Progenitor cell of endocrine pancreas (in vitro differentiated cells): Measurements from ENCODE around the gene SEMA3C. TPM values are rescaled to one million over a fixed set of nuclear protein-coding genes. Genes with fewer than 3 reads are reported as not detected.

Experiments
- DNase-seq: peaks from one replicate; pipeline ENCODE4 v3.0.0; 2021; ENCODE audit warnings: low spot score; ENCODE audit not compliant: unreplicated experiment
- H3K27ac Mint-ChIP-seq: 2 replicates; pipeline ENCODE4 v1.8.0; 2021; ENCODE audit warnings: mild to moderate bottlenecking, moderate library complexity, mixed read lengths
- H3K27me3 Mint-ChIP-seq: 2 replicates; pipeline ENCODE4 v1.8.0; 2021; ENCODE audit warnings: mixed read lengths
- H3K36me3 Mint-ChIP-seq: 2 replicates; pipeline ENCODE4 v1.8.0; 2022; ENCODE audit warnings: mixed read lengths; ENCODE audit not compliant: insufficient read depth
- H3K4me1 Mint-ChIP-seq: 2 replicates; pipeline ENCODE4 v1.8.0; 2021; ENCODE audit warnings: low read depth, mixed read lengths
- H3K4me3 Mint-ChIP-seq: 2 replicates; pipeline ENCODE4 v1.8.0; 2021; ENCODE audit warnings: low read depth, mild to moderate bottlenecking, moderate library complexity, mixed read lengths
- H3K9me3 Mint-ChIP-seq: 2 replicates; pipeline ENCODE4 v1.8.0; 2021; ENCODE audit warnings: low read depth, mixed read lengths
- CTCF ChIP-seq: fragments of 200-600 bp; sonication (generic); IDR thresholded peaks from one replicate; pipeline ENCODE4 v1.5.0; 2021; ENCODE audit warnings: antibody characterized with exemption, mild to moderate bottlenecking; ENCODE audit not compliant: unreplicated experiment
- long read RNA-seq: library from polyadenylated mRNA; unstranded; transcript quantifications from one replicate; pipeline ENCODE4 v2.0.0, GENCODE V29; 2020
- total RNA-seq: library from RNA; stranded (reverse); gene quantifications from 2 replicates; pipeline ENCODE4 v1.2.1, GENCODE V29; 2021

SEMA3C gene
- total RNA-seq, result 136 and 137 TPM in 2 replicates
- long read RNA-seq, full-length matches to known transcripts, result 96 of 220 reads
- long read RNA-seq, partial matches to known transcripts, result 84 of 220 reads
- long read RNA-seq, other reads (novel, unspliced or antisense), result 40 of 220 reads

GRCh38 chr7:80918909-80919721, at the start of gene SEMA3C:
Gene SEMA3C (minus strand): TSS chr7:80919051. CDS start chr7:80916781, 2,270 bp downstream.
- Mint-ChIP-seq H3K27me3 (no peaks in the 10 kb centered on the region), H3K9me3 (no peaks in the 10 kb centered on the region), H3K4me1 (peaks cover 59% of the 10 kb centered on the region), H3K36me3 (peaks cover 19% of the 10 kb centered on the region), H3K4me3 (peak within 1 kb of the TSS; percentile 90), H3K27ac (peak within 1 kb of the TSS; percentile 98)
- DNase-seq, result peak; percentile 91
- no peak for TF ChIP-seq CTCF

GRCh38 chr7:80968606-80969005, 49.8 kb upstream of the SEMA3C start:
- no peaks in the 10 kb centered on the region for H3K27me3 Mint-ChIP-seq
- no peak for TF ChIP-seq CTCF
- no peaks in the 10 kb centered on the region for H3K9me3 Mint-ChIP-seq
- H3K36me3 Mint-ChIP-seq, result no peaks in the 10 kb centered on the region
- H3K4me1 Mint-ChIP-seq, result peaks cover 3% of the 10 kb centered on the region
- no peak overlapping the region for H3K4me3 Mint-ChIP-seq
- no peak for DNase-seq
- H3K27ac Mint-ChIP-seq, result no peak overlapping the region

- Mint-ChIP-seq H3K27ac (no peak overlapping the region), H3K27me3 (no peaks in the 10 kb centered on the region), H3K4me3 (no peak overlapping the region), H3K36me3 (no peaks in the 10 kb centered on the region), H3K4me1 (peaks cover 3% of the 10 kb centered on the region), H3K9me3 (no peaks in the 10 kb centered on the region)
- no peak for DNase-seq
- no peak for TF ChIP-seq CTCF
Observed at GRCh38 chr7:80967917-80968297, 49.1 kb upstream of the SEMA3C start.

- no peaks in the 10 kb centered on the region for H3K27me3 Mint-ChIP-seq
- TF ChIP-seq CTCF, result no peak
- peaks cover 3% of the 10 kb centered on the region for H3K4me1 Mint-ChIP-seq
- no peaks in the 10 kb centered on the region for H3K9me3 Mint-ChIP-seq
- H3K4me3 Mint-ChIP-seq, result no peak overlapping the region
- no peak overlapping the region for H3K27ac Mint-ChIP-seq
- no peak for DNase-seq
- no peaks in the 10 kb centered on the region for H3K36me3 Mint-ChIP-seq
Observed at GRCh38 chr7:80967071-80967916, 48.4 kb upstream of the SEMA3C start.

GRCh38 chr7:80960244-80960795, 41.5 kb upstream of the SEMA3C start:
- Mint-ChIP-seq H3K27me3 (no peaks in the 10 kb centered on the region), H3K9me3 (no peaks in the 10 kb centered on the region), H3K36me3 (no peaks in the 10 kb centered on the region), H3K27ac (no peak overlapping the region), H3K4me3 (no peak overlapping the region), H3K4me1 (no peaks in the 10 kb centered on the region)
- no peak for TF ChIP-seq CTCF
- DNase-seq, result no peak
